ENCODE measurements around the gene COA6. TPM values are rescaled to one million over a fixed set of nuclear protein-coding genes. Genes with fewer than 3 reads are reported as not detected.
"Not testable (repeated sequence)": the region's sequence is repeated elsewhere in the genome, so short reads cannot be mapped to it uniquely, and the experiment has no call there.

Gene COA6
- total RNA-seq, 4 donors from 2014 or later: 8.2 to 32.4 (median 23.8) TPM

DNA sequence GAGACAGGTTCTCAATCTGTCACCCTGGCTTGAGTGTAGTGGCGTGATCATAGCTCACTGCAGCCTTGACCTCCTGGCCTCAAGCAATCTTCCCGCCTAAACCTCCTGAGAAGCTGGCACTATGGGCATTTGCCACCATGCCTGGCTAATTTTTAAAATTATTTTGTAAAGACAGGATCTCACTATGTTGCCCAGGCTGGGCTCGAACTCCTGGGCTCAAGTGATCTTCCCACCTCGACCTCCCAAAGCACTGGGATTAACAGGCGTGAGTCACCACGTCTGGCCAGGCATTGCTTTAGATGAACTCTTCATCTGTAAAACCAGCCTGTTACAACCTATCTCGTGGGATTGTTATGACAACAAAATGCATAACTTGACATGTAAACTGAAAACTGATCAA is 2.4 kb downstream of the COA6 start:
- H3K4me1 ChIP-seq: peaks cover 10 to 13% of the 10 kb centered on the region in 2 donors
- no peak for TF ChIP-seq POLR2A (IDR thresholded peaks at IDR 0.05)
- TF ChIP-seq, protein P1, sequence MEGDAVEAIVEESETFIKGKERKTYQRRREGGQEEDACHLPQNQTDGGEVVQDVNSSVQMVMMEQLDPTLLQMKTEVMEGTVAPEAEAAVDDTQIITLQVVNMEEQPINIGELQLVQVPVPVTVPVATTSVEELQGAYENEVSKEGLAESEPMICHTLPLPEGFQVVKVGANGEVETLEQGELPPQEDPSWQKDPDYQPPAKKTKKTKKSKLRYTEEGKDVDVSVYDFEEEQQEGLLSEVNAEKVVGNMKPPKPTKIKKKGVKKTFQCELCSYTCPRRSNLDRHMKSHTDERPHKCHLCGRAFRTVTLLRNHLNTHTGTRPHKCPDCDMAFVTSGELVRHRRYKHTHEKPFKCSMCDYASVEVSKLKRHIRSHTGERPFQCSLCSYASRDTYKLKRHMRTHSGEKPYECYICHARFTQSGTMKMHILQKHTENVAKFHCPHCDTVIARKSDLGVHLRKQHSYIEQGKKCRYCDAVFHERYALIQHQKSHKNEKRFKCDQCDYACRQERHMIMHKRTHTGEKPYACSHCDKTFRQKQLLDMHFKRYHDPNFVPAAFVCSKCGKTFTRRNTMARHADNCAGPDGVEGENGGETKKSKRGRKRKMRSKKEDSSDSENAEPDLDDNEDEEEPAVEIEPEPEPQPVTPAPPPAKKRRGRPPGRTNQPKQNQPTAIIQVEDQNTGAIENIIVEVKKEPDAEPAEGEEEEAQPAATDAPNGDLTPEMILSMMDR (IDR thresholded peaks at IDR 0.05): no peak
- intact Hi-C loops (cut with DNase I): no loop called here
- DNase-seq: no peak
- H3K27ac ChIP-seq: no peak overlapping the region
- WGBS, 2 donors: 94 to 95% methylated on average over 7 of the region's 7 CpGs
- H3K9me3 ChIP-seq: no peaks in the 10 kb centered on the region
- peaks cover 0 to 10% of the 10 kb centered on the region in 2 donors for H3K36me3 ChIP-seq
- no peaks in the 10 kb centered on the region for H3K27me3 ChIP-seq
- no peak overlapping the region for H3K4me3 ChIP-seq (replicated peaks in 1 of 3)

DNA sequence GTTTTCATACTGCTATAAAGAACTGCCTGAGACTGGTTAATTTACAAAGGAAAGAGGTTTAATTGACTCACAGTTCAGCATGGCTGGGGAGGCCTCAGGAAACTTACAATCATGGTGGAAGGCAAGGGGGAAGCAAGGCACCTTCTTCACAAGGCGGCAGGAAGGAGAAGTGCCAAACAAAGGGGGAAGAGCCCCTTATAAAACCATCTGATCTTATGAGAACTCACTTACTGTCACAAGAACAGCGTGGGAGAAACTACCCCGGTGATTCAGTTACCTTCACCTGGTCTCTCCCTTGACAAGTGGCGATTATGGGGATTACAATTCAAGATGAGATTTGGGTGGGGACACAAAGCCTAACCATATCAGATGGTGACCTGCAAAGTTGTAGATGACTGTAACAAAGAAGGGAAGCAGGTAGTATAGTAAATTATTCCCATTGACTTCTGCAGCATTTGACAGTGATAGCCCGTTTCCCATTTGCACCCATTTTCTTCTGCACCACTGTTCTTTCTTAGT is 6.4 kb downstream of the COA6 start:
- H3K4me3 ChIP-seq (replicated peaks in 1 of 3); H3K9me3 ChIP-seq; H3K4me1 ChIP-seq; H3K27me3 ChIP-seq; H3K27ac ChIP-seq; DNase-seq; intact Hi-C loops (cut with DNase I): not testable (repeated sequence)
- WGBS, 2 donors: 93 to 94% methylated on average over 5 of the region's 5 CpGs
- peaks cover 0 to 13% of the 10 kb centered on the region in 2 donors for H3K36me3 ChIP-seq

GRCh38 chr1:234381699-234382555 is 8.7 kb downstream of the COA6 start:
- peaks cover 0 to 9% of the 10 kb centered on the region in 2 donors for H3K36me3 ChIP-seq
- DNase-seq: no peak
- no peak for TF ChIP-seq POLR2A (IDR thresholded peaks at IDR 0.05)
- TF ChIP-seq, protein P1 (IDR thresholded peaks at IDR 0.05): no peak
- no peaks in the 10 kb centered on the region for H3K4me1 ChIP-seq
- no peaks in the 10 kb centered on the region for H3K27me3 ChIP-seq
- H3K9me3 ChIP-seq: no peaks in the 10 kb centered on the region
- WGBS, 2 donors: 92 to 93% methylated on average over 10 of the region's 10 CpGs
- intact Hi-C loops (cut with DNase I): no loop called here
- no peak overlapping the region for H3K4me3 ChIP-seq (replicated peaks in 1 of 3)
- H3K27ac ChIP-seq: no peak overlapping the region

- H3K4me3 ChIP-seq (replicated peaks in 1 of 3): no peak overlapping the region
- H3K4me1 ChIP-seq: no peaks in the 10 kb centered on the region
- TF ChIP-seq POLR2A (IDR thresholded peaks at IDR 0.05): no peak
- TF ChIP-seq, protein P1 (IDR thresholded peaks at IDR 0.05): no peak
- intact Hi-C loops (cut with DNase I): no loop called here
- no peak for DNase-seq
- peaks cover 0 to 7% of the 10 kb centered on the region in 2 donors for H3K36me3 ChIP-seq
- H3K9me3 ChIP-seq: no peaks in the 10 kb centered on the region
- no peaks in the 10 kb centered on the region for H3K27me3 ChIP-seq
- H3K27ac ChIP-seq: no peak overlapping the region
- WGBS, 2 donors: 93 to 97% methylated on average over 6 of the region's 6 CpGs
Measured at GRCh38 chr1:234386122-234386521, 12.9 kb downstream of the COA6 start.

DNA sequence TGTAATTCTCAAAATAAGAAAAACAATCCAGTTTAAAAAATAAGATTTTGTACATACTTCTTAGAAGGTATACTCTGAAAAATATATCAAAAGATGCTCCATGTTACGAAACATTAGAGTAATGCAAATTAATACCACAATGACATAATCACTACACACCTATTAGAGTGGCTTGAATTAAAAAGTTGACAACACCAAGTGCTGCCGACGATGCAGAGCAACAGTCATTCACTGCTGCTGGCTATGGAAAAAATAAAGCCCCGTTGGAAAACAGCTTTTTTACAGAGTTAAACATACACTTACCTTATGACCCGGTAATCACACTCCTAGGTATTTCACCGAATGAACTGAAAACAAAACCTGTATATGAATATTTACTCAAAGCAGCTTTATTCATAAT is 14.8 kb downstream of the COA6 start:
- WGBS, 2 donors: 94 to 95% methylated on average over 6 of the region's 6 CpGs
- DNase-seq: no peak
- H3K4me3 ChIP-seq (replicated peaks in 1 of 3): no peak overlapping the region

More for the DNA sequence above, 14.8 kb downstream of the COA6 start:
- no peaks in the 10 kb centered on the region for H3K9me3 ChIP-seq
- H3K4me1 ChIP-seq: no peaks in the 10 kb centered on the region
- peaks cover 0 to 20% of the 10 kb centered on the region in 2 donors for H3K36me3 ChIP-seq
- TF ChIP-seq, protein P1 (IDR thresholded peaks at IDR 0.05): no peak
- no peak for TF ChIP-seq POLR2A (IDR thresholded peaks at IDR 0.05)
- H3K27me3 ChIP-seq: no peaks in the 10 kb centered on the region
- intact Hi-C loops (cut with DNase I): no loop called here
- H3K27ac ChIP-seq: no peak overlapping the region

Measured in thyroid gland (tissue), 4 donors.